Motor neuron (in vitro differentiated cells): ENCODE results near the gene EYA2. TPM values are rescaled to one million over a fixed set of nuclear protein-coding genes. Genes with fewer than 3 reads are reported as not detected.

ENCODE experiments used
- ATAC-seq, 8 experiments: fragments of 200-7000 bp; cut with Tn5 transposase; replicated peaks in 6 of 8; 2 replicates each; pipeline ENCODE4 v1.8.0; 2021; ENCODE audit warnings: mild to moderate bottlenecking in 8 of 8, moderate library complexity in 8 of 8
- H3K27ac ChIP-seq, 2 donors: fragments of 250-450 bp; sonication (Bioruptor Pico); 2 replicates each; pipeline ENCODE4 v1.9.0; 2021; ENCODE audit warnings: antibody characterized with exemption in 2 of 2, mild to moderate bottlenecking in 2 of 2, moderate library complexity in 1 of 2
- H3K4me1 ChIP-seq, 2 donors: fragments of 250-450 bp; sonication (Bioruptor Pico); replicated peaks in 1 of 2; 2 replicates each; pipeline ENCODE4 v1.6.1; 2021; ENCODE audit warnings: antibody characterized with exemption in 2 of 2, mild to moderate bottlenecking in 2 of 2, moderate library complexity in 1 of 2
- H3K4me3 ChIP-seq, 5 donors: fragments of 250-450 bp; sonication (Bioruptor Pico); 2 replicates each; pipeline ENCODE4 v1.9.0; 2021; ENCODE audit warnings: antibody characterized with exemption in 5 of 5, mild to moderate bottlenecking in 5 of 5, moderate library complexity in 4 of 5
- WGBS, 10 experiments: fragments of 450-650 bp; shearing (Covaris generic); methylation state at CpG; one replicate each; pipeline ENCODE4 v1.0.0; 2022; 5-methylcytosine and 5-hydroxymethylcytosine counted together
- in situ Hi-C, 9 experiments: fragments of 400-800 bp; cut with MboI; loops; one replicate each; pipeline ENCODE4 v1.15.0; 2021; ENCODE audit warnings: low sequenced_read_pairs in 9 of 9, low pct_unique_long_range_greater_than_20kb in 2 of 9; ENCODE audit not compliant: unreplicated experiment in 9 of 9
- total RNA-seq, 8 experiments: library from RNA; unstranded; fragments of 300-600 nt; gene quantifications; 2 replicates each; pipeline versions ENCODE4 v1.2.3 to v1.2.4, GENCODE V29; 2022

Gene EYA2
- total RNA-seq, 8 experiments from 2014 or later = 0.18 to 7.5 (median 1.9) TPM; not detected in 1

GRCh38 chr20:47033665-47034064, 139.0 kb downstream of the EYA2 start:
- Histone ChIP-seq H3K27ac (no peak overlapping the region), H3K4me3 (no peak overlapping the region), H3K4me1 (peaks cover 8% of the 10 kb centered on the region in 2 donors)
- ATAC-seq = no peak
- in situ Hi-C loops = no loop called here

GRCh38 chr20:47035026-47035590, 140.5 kb downstream of the EYA2 start:
- Histone ChIP-seq H3K27ac (no peak overlapping the region), H3K4me1 (peaks cover 8% of the 10 kb centered on the region in 2 donors), H3K4me3 (no peak overlapping the region)
- no peak for ATAC-seq
- WGBS, 10 experiments = 0 to 100% (median 92%) methylated on average over 1 to 4 of the region's 10 CpGs; no CpG with 5 or more reads in 3 of the 10 experiments
- in situ Hi-C loops = no loop called here

- in situ Hi-C loops = no loop called here
- WGBS, 10 experiments = 28 to 100% (median 81%) methylated on average over 2 to 12 of the region's 12 CpGs
- peak in 1 of 8 experiments; percentile 47 for ATAC-seq
- H3K4me3 ChIP-seq = no peak overlapping the region
- no peak overlapping the region for H3K27ac ChIP-seq
- peaks cover 8% of the 10 kb centered on the region in 2 donors for H3K4me1 ChIP-seq
Observed at GRCh38 chr20:47036091-47036870, 141.6 kb downstream of the EYA2 start.

- WGBS, 10 experiments = 29 to 93% (median 84%) methylated on average over 4 to 15 of the region's 18 CpGs
- ATAC-seq = no peak
- in situ Hi-C loops = no loop called here
- H3K27ac ChIP-seq = no peak overlapping the region
- H3K4me1 ChIP-seq = peaks cover 0 to 2% of the 10 kb centered on the region in 2 donors
- no peak overlapping the region for H3K4me3 ChIP-seq
Observed at GRCh38 chr20:47038566-47039560, 144.2 kb downstream of the EYA2 start.

GRCh38 chr20:47040506-47041125, 146.0 kb downstream of the EYA2 start:
- in situ Hi-C loops = no loop called here
- 20 to 100% (median 69%) methylated on average over 1 to 4 of the region's 5 CpGs for WGBS, 10 experiments
- no peaks in the 10 kb centered on the region for H3K4me1 ChIP-seq

GRCh38 chr20:47041396-47041899, 146.8 kb downstream of the EYA2 start:
- Histone ChIP-seq H3K27ac (no peak overlapping the region), H3K4me1 (no peaks in the 10 kb centered on the region), H3K4me3 (no peak overlapping the region)
- in situ Hi-C loops = no loop called here
- 14 to 100% (median 69%) methylated on average over 1 to 4 of the region's 4 CpGs for WGBS, 10 experiments
- ATAC-seq = no peak

More at GRCh38 chr20:47040506-47041125, 146.0 kb downstream of the EYA2 start:
- no peak for ATAC-seq
- no peak overlapping the region for H3K4me3 ChIP-seq
- no peak overlapping the region for H3K27ac ChIP-seq

- Histone ChIP-seq H3K4me1 (no peaks in the 10 kb centered on the region), H3K27ac (no peak overlapping the region), H3K4me3 (no peak overlapping the region)
- ATAC-seq = no peak
- 20 to 100% (median 90%) methylated on average over 1 to 6 of the region's 6 CpGs; no CpG with 5 or more reads in 3 of the 10 experiments for WGBS, 10 experiments
- in situ Hi-C loops = no loop called here
Observed at GRCh38 chr20:47042464-47042863, 147.8 kb downstream of the EYA2 start.

- H3K4me3 ChIP-seq = no peak overlapping the region
- WGBS, 10 experiments = 33 to 80% (median 63%) methylated on average over 1 to 2 of the region's 2 CpGs; no CpG with 5 or more reads in 2 of the 10 experiments
- no peaks in the 10 kb centered on the region for H3K4me1 ChIP-seq
- H3K27ac ChIP-seq = no peak overlapping the region
- no peak for ATAC-seq
- in situ Hi-C loops = no loop called here
Observed at GRCh38 chr20:47043086-47043485, 148.4 kb downstream of the EYA2 start.

GRCh38 chr20:47044938-47045337, 150.3 kb downstream of the EYA2 start:
- in situ Hi-C loops = no loop called here
- 0 to 86% (median 58%) methylated on average over 1 of the region's 1 CpG; no CpG with 5 or more reads in 6 of the 10 experiments for WGBS, 10 experiments
- no peak for ATAC-seq

GRCh38 chr20:47048054-47048453, 153.4 kb downstream of the EYA2 start:
- peaks cover 10 to 15% of the 10 kb centered on the region in 2 donors for H3K4me1 ChIP-seq
- no peak overlapping the region for H3K4me3 ChIP-seq
- in situ Hi-C loops = no loop called here
- WGBS, 10 experiments = 15 to 100% (median 66%) methylated on average over 1 to 5 of the region's 5 CpGs; no CpG with 5 or more reads in 1 of the 10 experiments
- no peak for ATAC-seq
- H3K27ac ChIP-seq = no peak overlapping the region

More at GRCh38 chr20:47044938-47045337, 150.3 kb downstream of the EYA2 start:
- no peaks in the 10 kb centered on the region for H3K4me1 ChIP-seq
- no peak overlapping the region for H3K4me3 ChIP-seq
- no peak overlapping the region for H3K27ac ChIP-seq

- in situ Hi-C loops = no loop called here
- H3K4me3 ChIP-seq = no peak overlapping the region
- ATAC-seq = no peak
- peaks cover 10 to 15% of the 10 kb centered on the region in 2 donors for H3K4me1 ChIP-seq
- no peak overlapping the region for H3K27ac ChIP-seq
- 17 to 93% (median 87%) methylated on average over 2 to 5 of the region's 7 CpGs; no CpG with 5 or more reads in 4 of the 10 experiments for WGBS, 10 experiments
Observed at GRCh38 chr20:47049771-47050170, 155.1 kb downstream of the EYA2 start.

- peaks cover 10 to 15% of the 10 kb centered on the region in 2 donors for H3K4me1 ChIP-seq
- in situ Hi-C loops = no loop called here
- WGBS, 10 experiments = 24 to 100% (median 83%) methylated on average over 1 to 13 of the region's 14 CpGs; no CpG with 5 or more reads in 3 of the 10 experiments
- H3K27ac ChIP-seq = no peak overlapping the region
- no peak overlapping the region for H3K4me3 ChIP-seq
- ATAC-seq = no peak
Observed at GRCh38 chr20:47050996-47051395, 156.4 kb downstream of the EYA2 start.
